Measurements from ENCODE around the gene IKZF1. TPM values are rescaled to one million over a fixed set of nuclear protein-coding genes. Genes with fewer than 3 reads are reported as not detected.

Gene IKZF1
- total and polyA plus RNA-seq, 9 of the 15 experiments (the other 6 are each of a cell fraction or from before 2014, with no cell fraction given): 12.6 to 85.3 (median 44.7) TPM

- no peak for TF ChIP-seq ZBTB11 (CRISPR knock-in tag; IDR thresholded peaks at IDR 0.05)
- no peak for TF ChIP-seq ZNF253 (CRISPR knock-in tag; conservative IDR thresholded peaks at IDR 0.05)
- no peak for TF ChIP-seq NELFE (IDR thresholded peaks at IDR 0.05; ENCODE audit: insufficient read depth, insufficient read length)
- TF ChIP-seq NFIC (IDR thresholded peaks at IDR 0.05): peak; percentile 4; the same call in 1 of the 2 replicates
- TF ChIP-seq ZNF780A (CRISPR knock-in tag; IDR thresholded peaks at IDR 0.05): no peak
- no peak for TF ChIP-seq EWSR1 (IDR thresholded peaks at IDR 0.05; ENCODE audit: borderline replicate concordance, low read depth, partially characterized antibody)
- no peak for TF ChIP-seq E2F1 (CRISPR knock-in tag; IDR thresholded peaks at IDR 0.05)
- no peak for TF ChIP-seq SLC30A9 (CRISPR knock-in tag; IDR thresholded peaks at IDR 0.05)
- no peak for TF ChIP-seq RBM39 (optimal IDR thresholded peaks at IDR 0.05; ENCODE audit: low read depth, low read length)
- TF ChIP-seq ZNF146 (CRISPR knock-in tag; IDR thresholded peaks at IDR 0.05; ENCODE audit: unreplicated experiment): no peak
- TF ChIP-seq ZNF263 (CRISPR knock-in tag; IDR thresholded peaks at IDR 0.05; ENCODE audit: borderline replicate concordance): no peak
- TF ChIP-seq LARP7 (IDR thresholded peaks at IDR 0.05): no peak
- TF ChIP-seq DIDO1 (tag; IDR thresholded peaks at IDR 0.05; ENCODE audit: low read depth): no peak
- no peak for TF ChIP-seq PRPF4 (IDR thresholded peaks at IDR 0.05; ENCODE audit: insufficient read depth, low read depth, low read length, poor library complexity, severe bottlenecking)
- no peak for TF ChIP-seq CLOCK (CRISPR knock-in tag; IDR thresholded peaks at IDR 0.05; ENCODE audit: borderline replicate concordance)
- peak; percentile 29; the same call in 1 of the 2 replicates for TF ChIP-seq ARID1B (IDR thresholded peaks at IDR 0.05)
- TF ChIP-seq HNRNPK (IDR thresholded peaks at IDR 0.05; ENCODE audit: low read depth, low read length, poor library complexity, severe bottlenecking): no peak
- no peak for TF ChIP-seq HDAC1 (IDR thresholded peaks at IDR 0.05)
- no peak for TF ChIP-seq PHF21A (IDR thresholded peaks at IDR 0.05; ENCODE audit: borderline replicate concordance, low read depth)
Observed at GRCh38 chr7:50335795-50336754, 31.6 kb downstream of the IKZF1 start (continued).
